HG03175 (cell line): ENCODE measurements around the gene VPS13D.
"Not testable (repeated sequence)": the region's sequence is repeated elsewhere in the genome, so short reads cannot be mapped to it uniquely, and the experiment has no call there.

Source experiments
- ATAC-seq: cut with Tn5 transposase; IDR thresholded peaks from one replicate; pipeline ENCODE4 v1.9.1; 2021; ENCODE audit warnings: mild to moderate bottlenecking, moderate library complexity; ENCODE audit not compliant: unreplicated experiment

The VPS13D gene

GRCh38 chr1:12359359-12360133, 129.7 kb downstream of the VPS13D start:
- ATAC-seq = no peak

GRCh38 chr1:12368646-12369045, 138.8 kb downstream of the VPS13D start:
- ATAC-seq = no peak

DNA sequence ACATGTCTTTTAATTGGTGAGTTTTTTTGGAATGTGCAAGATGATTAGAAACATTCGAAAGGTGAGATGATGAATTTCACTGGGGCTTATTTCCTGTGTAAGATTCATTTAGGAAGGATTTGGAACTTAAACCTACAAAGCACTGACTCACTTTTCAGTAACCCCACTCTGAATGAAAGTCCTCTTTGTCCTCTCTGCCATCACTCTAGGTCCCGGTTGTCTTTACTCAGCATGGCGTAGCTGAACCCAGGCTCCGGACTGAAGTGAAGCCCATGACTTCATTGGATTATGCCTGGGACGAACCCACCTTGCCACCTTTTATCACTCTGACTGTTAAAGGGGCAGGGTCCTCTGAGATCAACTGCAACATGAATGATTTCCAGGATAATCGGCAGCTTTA, 139.4 kb downstream of the VPS13D start:
- no peak for ATAC-seq

DNA sequence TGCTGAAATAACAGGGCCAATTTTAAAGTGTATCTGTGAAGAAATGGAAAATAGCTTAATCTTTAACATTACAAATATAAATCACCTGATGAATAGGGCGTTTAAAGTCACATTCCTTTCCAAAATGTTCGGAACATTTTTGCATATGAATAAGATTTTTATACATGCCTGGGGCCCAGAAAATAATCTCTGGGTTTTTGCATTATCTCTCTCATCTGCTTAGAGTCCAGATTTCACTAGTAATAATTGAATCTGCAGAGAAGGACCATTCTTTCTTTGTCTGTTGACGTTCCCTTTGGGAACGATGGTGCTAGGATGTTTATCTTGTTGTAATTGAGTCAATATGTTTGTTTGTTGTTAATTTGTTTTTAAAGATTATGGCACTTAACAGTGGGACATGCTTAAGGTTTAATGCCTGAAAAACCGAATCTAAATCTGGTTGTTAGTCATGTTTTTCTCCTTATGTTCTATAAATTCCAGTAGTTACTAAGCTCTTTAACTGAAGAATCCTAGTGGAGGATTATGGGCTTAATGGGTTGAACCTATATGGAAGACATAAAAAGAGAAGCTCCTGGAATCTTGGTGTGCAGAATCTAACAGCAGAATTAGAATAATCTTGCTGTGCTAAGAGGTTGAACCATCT, 140.6 kb downstream of the VPS13D start:
- ATAC-seq = no peak

DNA sequence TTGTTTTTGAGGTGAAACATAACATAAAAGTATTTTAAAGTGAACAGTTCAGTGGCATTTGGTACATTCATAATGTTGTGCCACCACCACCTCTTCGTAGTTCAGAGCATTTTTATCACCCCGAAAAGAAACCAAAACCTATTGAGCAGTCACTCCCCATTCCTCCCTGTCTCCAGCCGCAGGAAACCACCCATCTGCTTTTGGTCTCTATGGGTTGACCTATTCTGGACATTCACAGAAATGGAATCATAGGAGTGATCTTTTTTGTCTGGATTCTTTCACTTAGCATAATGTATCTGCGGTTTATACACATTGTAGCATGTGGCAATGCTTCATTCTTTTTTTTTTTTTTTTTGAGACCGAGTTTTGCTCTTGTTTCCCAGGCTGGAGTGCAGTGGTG, 141.2 kb downstream of the VPS13D start:
- no peak for ATAC-seq

GRCh38 chr1:12372180-12372579, 142.3 kb downstream of the VPS13D start:
- no peak for ATAC-seq

DNA sequence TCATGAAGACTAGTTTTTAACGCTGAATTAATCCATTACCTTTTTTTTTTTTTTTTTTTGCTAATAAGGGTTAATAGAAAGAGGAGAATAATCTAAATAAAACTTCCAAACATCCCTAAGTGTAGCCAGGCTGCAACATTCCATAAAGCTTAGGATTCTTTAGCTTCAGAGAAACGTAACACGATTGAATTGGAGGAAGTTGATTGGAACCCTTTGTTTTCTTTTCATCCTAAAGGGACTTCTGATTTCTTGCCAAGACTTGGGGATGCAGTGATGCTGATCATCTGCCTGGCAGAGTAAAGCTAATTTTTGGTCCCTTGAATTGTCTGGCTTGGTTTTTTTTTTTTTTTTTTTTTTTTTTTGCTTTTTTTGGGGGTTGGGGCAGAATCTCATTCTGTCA, 142.9 kb downstream of the VPS13D start:
- no peak for ATAC-seq

- ATAC-seq = no peak
Observed at GRCh38 chr1:12375133-12375829, 145.5 kb downstream of the VPS13D start.

- ATAC-seq = no peak
Observed at GRCh38 chr1:12376236-12377045, 146.6 kb downstream of the VPS13D start.

DNA sequence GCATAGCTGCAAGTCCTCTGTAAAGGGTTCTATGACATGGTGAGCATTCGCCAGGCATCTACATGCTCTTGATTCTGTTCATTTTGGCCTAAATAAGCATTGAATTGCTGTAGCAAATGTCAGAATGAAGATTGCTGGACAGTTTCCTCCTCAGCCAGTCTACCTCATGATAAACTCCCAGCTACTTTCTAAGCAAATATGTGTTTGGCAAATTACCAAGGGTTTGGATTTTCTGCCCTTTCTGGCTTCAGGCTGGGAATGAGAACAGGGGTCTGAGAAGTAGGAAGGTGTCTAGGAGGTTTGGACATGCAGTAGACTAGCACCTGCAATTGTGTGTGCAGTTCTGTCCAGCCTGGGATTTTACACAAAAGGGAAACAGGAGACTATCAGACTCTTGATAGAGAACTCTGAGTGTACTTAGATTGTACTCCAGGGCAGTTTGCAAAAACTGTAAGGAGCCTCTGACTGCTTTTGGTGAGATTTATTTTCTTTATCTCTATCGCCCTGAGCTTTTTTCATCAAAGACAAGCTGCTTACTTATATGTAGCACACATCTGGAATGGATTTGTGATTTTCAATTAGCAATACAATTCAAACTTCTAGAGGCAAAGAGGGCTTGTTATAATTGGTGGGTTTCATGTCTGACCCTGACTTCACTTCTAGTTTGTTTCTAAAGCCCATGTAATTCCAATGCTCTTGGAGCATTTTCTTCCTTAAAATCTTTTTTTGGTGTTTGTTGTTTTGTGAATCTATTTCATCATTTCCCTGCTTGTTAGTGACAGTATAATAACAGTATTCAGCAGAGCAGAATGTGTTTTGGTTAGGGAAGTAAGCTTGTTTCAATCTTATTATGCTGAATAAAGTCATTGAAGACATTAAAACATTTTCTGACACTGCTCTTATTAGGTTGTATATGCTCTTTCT, 150.8 kb downstream of the VPS13D start:
- ATAC-seq = no peak

- ATAC-seq = no peak
Observed at GRCh38 chr1:12383001-12383400, 153.2 kb downstream of the VPS13D start.

- ATAC-seq = no peak
Observed at GRCh38 chr1:12383786-12384185, 154.0 kb downstream of the VPS13D start.

- no peak for ATAC-seq
Observed at GRCh38 chr1:12384836-12385456, 155.1 kb downstream of the VPS13D start.

GRCh38 chr1:12386130-12386529, 156.3 kb downstream of the VPS13D start:
- no peak for ATAC-seq

DNA sequence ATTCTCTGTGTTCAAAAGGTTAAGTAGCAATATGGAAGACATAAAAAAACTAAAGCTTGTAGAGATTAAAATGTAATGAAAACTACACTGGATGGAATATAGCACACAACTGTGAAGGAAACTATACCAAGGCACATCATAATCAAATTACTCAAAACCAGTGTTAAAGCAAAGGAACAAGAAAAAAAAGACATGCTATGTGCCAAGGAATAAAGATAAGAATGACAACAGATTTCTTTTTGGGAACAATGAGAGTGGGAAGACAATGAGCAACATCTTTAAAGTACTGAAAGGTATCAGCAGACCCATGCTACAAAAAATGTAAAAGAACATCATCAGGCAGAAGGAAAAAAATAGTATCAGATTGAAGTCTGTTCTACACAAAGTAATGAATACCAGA, 157.8 kb downstream of the VPS13D start:
- ATAC-seq = no peak

- not testable (repeated sequence) for ATAC-seq
Observed at GRCh38 chr1:12390296-12390695, 160.5 kb downstream of the VPS13D start.

GRCh38 chr1:12397462-12398450, 167.9 kb downstream of the VPS13D start:
- ATAC-seq = no peak

DNA sequence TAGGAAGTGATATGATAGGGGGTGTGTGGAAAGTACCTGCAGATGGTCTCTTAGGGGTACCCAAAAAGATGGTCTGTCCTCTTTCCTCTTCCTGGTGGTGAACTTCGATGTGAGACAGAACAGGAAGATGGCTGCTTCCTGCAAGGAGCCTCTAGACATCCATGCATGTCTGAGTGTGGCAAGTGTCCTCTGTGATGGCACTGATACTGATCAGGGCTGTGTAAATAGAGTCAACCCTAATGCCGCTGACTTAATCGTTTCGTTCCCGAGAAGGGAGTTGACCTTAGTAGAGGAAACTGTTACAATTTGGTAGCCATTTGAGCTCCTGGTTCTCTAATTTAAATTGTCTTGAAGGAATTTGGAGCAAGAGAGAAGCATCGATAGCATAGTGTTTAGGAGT, 168.6 kb downstream of the VPS13D start:
- no peak for ATAC-seq
